Measurements from ENCODE around the gene EIPR1. TPM values are rescaled to one million over a fixed set of nuclear protein-coding genes. Genes with fewer than 3 reads are reported as not detected.

EIPR1 gene
- total and polyA plus RNA-seq, 2 experiments from 2014 or later, result 17.4 to 46.3 TPM

- H3K36me3 Mint-ChIP-seq (ENCODE audit: low read depth), result peaks cover 14% of the 10 kb centered on the region; the same call in 1 of the 3 replicates
- peak overlapping the region; percentile 41 for H3K27ac Mint-ChIP-seq
- ATAC-seq, result no peak
- no peak overlapping the region for H3K4me3 ChIP-seq
- H3K4me2 ChIP-seq, result no peak overlapping the region
- H3F3A ChIP-seq (replicated peaks; ENCODE audit: low read depth), result no peaks in the 10 kb centered on the region
- H2AFZ ChIP-seq, result no peak overlapping the region
- H3K79me2 ChIP-seq (replicated peaks; ENCODE audit: insufficient read depth), result no peaks in the 10 kb centered on the region
- H3K4me3 Mint-ChIP-seq, result no peak overlapping the region
- H4K20me1 ChIP-seq (replicated peaks; ENCODE audit: insufficient read depth), result no peaks in the 10 kb centered on the region
- H3K27me3 Mint-ChIP-seq (ENCODE audit: insufficient read depth, low read depth, poor library complexity), result peaks cover 4% of the 10 kb centered on the region
- no peak overlapping the region for H3K27ac ChIP-seq (ENCODE audit: low read depth)
- no peaks in the 10 kb centered on the region; the same call in 2 of the 3 replicates for H3K9me3 Mint-ChIP-seq
- TF ChIP-seq JUNB (IDR thresholded peaks at IDR 0.05; ENCODE audit: unreplicated experiment) (no peak), ZNF331 (CRISPR knock-in tag; IDR thresholded peaks at IDR 0.05; ENCODE audit: low read depth) (no peak), POLR2AphosphoS5 (IDR thresholded peaks at IDR 0.05; ENCODE audit: low read depth) (no peak), CREB1 (CRISPR knock-in tag; IDR thresholded peaks at IDR 0.05; ENCODE audit: low read depth) (no peak), EZH2phosphoT487 (IDR thresholded peaks at IDR 0.05; ENCODE audit: unreplicated experiment) (no peak), CTCF (conservative IDR thresholded peaks at IDR 0.05; ENCODE audit: low read depth in 2 of 2) (no peak), EZH2 (IDR thresholded peaks at IDR 0.05; ENCODE audit: low read depth, unreplicated experiment) (no peak), REST (IDR thresholded peaks at IDR 0.05; ENCODE audit: unreplicated experiment) (no peak), ZNF114 (CRISPR knock-in tag; IDR thresholded peaks at IDR 0.05) (no peak)
- H3K4me1 ChIP-seq (ENCODE audit: insufficient read depth), result no peaks in the 10 kb centered on the region
- no peaks in the 10 kb centered on the region for H3K9me2 ChIP-seq (ENCODE audit: insufficient read depth)
- no peaks in the 10 kb centered on the region for H3K36me3 ChIP-seq (ENCODE audit: insufficient read depth)
- no peak for DNase-seq (ENCODE audit: low spot score)
- H3K27me3 ChIP-seq (ENCODE audit: insufficient read depth), result no peaks in the 10 kb centered on the region
- H3K4me1 Mint-ChIP-seq, result no peaks in the 10 kb centered on the region; the same call in 2 of the 3 replicates
Measured at GRCh38 chr2:3236300-3237045, 141.1 kb downstream of the EIPR1 start.

DNA sequence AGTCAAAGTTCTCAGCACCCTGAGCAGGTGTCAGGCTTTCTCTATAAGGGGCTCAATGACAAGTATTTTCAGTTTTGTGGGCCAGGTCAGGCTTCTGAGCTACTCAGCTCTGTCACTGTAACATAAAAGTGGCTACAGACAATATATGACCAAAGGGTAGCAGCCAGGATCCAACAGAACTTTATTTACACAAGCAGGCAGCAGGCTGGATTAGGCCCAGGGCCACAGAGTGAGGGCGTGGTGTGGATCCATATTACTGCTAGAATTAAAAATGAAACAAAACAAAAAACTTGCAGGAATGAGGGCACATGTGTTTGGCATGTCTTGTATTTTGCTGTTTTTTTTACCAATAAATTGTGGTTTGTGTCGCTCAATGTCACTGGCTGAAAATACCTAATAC is 143.7 kb downstream of the EIPR1 start:
- no peaks in the 10 kb centered on the region for H3F3A ChIP-seq (replicated peaks; ENCODE audit: low read depth)
- ATAC-seq, result no peak
- no peaks in the 10 kb centered on the region for H3K4me1 ChIP-seq (ENCODE audit: insufficient read depth)
- H4K20me1 ChIP-seq (replicated peaks; ENCODE audit: insufficient read depth), result no peaks in the 10 kb centered on the region
- Mint-ChIP-seq H3K27me3 (ENCODE audit: insufficient read depth, low read depth, poor library complexity) (peaks cover 4% of the 10 kb centered on the region), H3K4me3 (no peak overlapping the region), H3K4me1 (no peaks in the 10 kb centered on the region; the same call in 2 of the 3 replicates), H3K9me3 (peaks cover 20% of the 10 kb centered on the region), H3K36me3 (ENCODE audit: low read depth) (peaks cover 33% of the 10 kb centered on the region), H3K27ac (no peak overlapping the region)
- no peak for DNase-seq (ENCODE audit: low spot score)
- no peaks in the 10 kb centered on the region for H3K36me3 ChIP-seq (ENCODE audit: insufficient read depth)
- H3K79me2 ChIP-seq (replicated peaks; ENCODE audit: insufficient read depth), result no peaks in the 10 kb centered on the region
- H3K27me3 ChIP-seq (ENCODE audit: insufficient read depth), result no peaks in the 10 kb centered on the region
- H2AFZ ChIP-seq, result no peak overlapping the region
- H3K4me3 ChIP-seq, result no peak overlapping the region
- no peaks in the 10 kb centered on the region for H3K9me2 ChIP-seq (ENCODE audit: insufficient read depth)
- H3K27ac ChIP-seq (ENCODE audit: low read depth), result no peak overlapping the region
- no peak overlapping the region for H3K4me2 ChIP-seq
- TF ChIP-seq ZNF331 (CRISPR knock-in tag; IDR thresholded peaks at IDR 0.05; ENCODE audit: low read depth), result no peak
- TF ChIP-seq JUNB (IDR thresholded peaks at IDR 0.05; ENCODE audit: unreplicated experiment), result no peak
- no peak for TF ChIP-seq CTCF (conservative IDR thresholded peaks at IDR 0.05; ENCODE audit: low read depth in 2 of 2)
- no peak for TF ChIP-seq POLR2AphosphoS5 (IDR thresholded peaks at IDR 0.05; ENCODE audit: low read depth)
- no peak for TF ChIP-seq EZH2phosphoT487 (IDR thresholded peaks at IDR 0.05; ENCODE audit: unreplicated experiment)
- TF ChIP-seq EZH2 (IDR thresholded peaks at IDR 0.05; ENCODE audit: low read depth, unreplicated experiment), result no peak
- TF ChIP-seq ZNF114 (CRISPR knock-in tag; IDR thresholded peaks at IDR 0.05), result no peak
- TF ChIP-seq CREB1 (CRISPR knock-in tag; IDR thresholded peaks at IDR 0.05; ENCODE audit: low read depth), result no peak
- TF ChIP-seq REST (IDR thresholded peaks at IDR 0.05; ENCODE audit: unreplicated experiment), result no peak
